ENCODE measurements around the gene LRMDA. TPM values are rescaled to one million over a fixed set of nuclear protein-coding genes. Genes with fewer than 3 reads are reported as not detected.
A peak's percentile ranks its signal among the peaks of the same experiment; 100 is the strongest.

Gene LRMDA
- total RNA-seq, 1 donor from 2014 or later: 5.2 TPM

GRCh38 chr10:76547352-76547972 lies 1116.0 kb downstream of the LRMDA start:
- H3K9me3 ChIP-seq (ENCODE audit: low read depth): no peaks in the 10 kb centered on the region
- DNase-seq (ENCODE audit: low spot score): peak; percentile 89
- peak overlapping the region; percentile 86 for H2AFZ ChIP-seq (replicated peaks)
- H3K36me3 ChIP-seq: no peaks in the 10 kb centered on the region
- Mint-ChIP-seq H3K36me3 (no peaks in the 10 kb centered on the region), H3K27ac (peak overlapping the region; percentile 15), H3K4me1 (peaks cover 49% of the 10 kb centered on the region), H3K9me3 (no peaks in the 10 kb centered on the region), H3K4me3 (no peak overlapping the region), H3K27me3 (ENCODE audit: insufficient read depth, low read depth) (peaks cover 2% of the 10 kb centered on the region)
- no peaks in the 10 kb centered on the region for H3K79me2 ChIP-seq (ENCODE audit: low read depth)
- no peaks in the 10 kb centered on the region for H4K20me1 ChIP-seq (ENCODE audit: low read depth)
- H3F3A ChIP-seq (ENCODE audit: low read depth): no peaks in the 10 kb centered on the region
- no peak overlapping the region for H3K9ac ChIP-seq
- no peak overlapping the region for H3K27ac ChIP-seq
- H3K4me3 ChIP-seq: no peak overlapping the region
- TF ChIP-seq EZH2phosphoT487 (IDR thresholded peaks at IDR 0.05): no peak
- TF ChIP-seq CTCF (IDR thresholded peaks at IDR 0.05): peak; percentile 85
- no peak overlapping the region for H3K4me2 ChIP-seq
- H3K27me3 ChIP-seq: no peaks in the 10 kb centered on the region
- H3K4me1 ChIP-seq: peaks cover 7% of the 10 kb centered on the region

- H4K20me1 ChIP-seq (ENCODE audit: low read depth): no peaks in the 10 kb centered on the region
- H3K27ac Mint-ChIP-seq: no peak overlapping the region
Observed at GRCh38 chr10:76548716-76549115, 1117.3 kb downstream of the LRMDA start.

GRCh38 chr10:76549171-76549570 lies 1117.7 kb downstream of the LRMDA start:
- no peaks in the 10 kb centered on the region for H3K36me3 ChIP-seq
- Mint-ChIP-seq H3K9me3 (no peaks in the 10 kb centered on the region), H3K4me1 (peaks cover 63% of the 10 kb centered on the region), H3K27me3 (ENCODE audit: insufficient read depth, low read depth) (peaks cover 2% of the 10 kb centered on the region), H3K4me3 (no peak overlapping the region), H3K27ac (no peak overlapping the region), H3K36me3 (no peaks in the 10 kb centered on the region)
- H3K4me3 ChIP-seq: no peak overlapping the region
- H2AFZ ChIP-seq (replicated peaks): no peak overlapping the region
- no peaks in the 10 kb centered on the region for H3K79me2 ChIP-seq (ENCODE audit: low read depth)
- TF ChIP-seq CTCF (IDR thresholded peaks at IDR 0.05) (no peak), EZH2phosphoT487 (IDR thresholded peaks at IDR 0.05) (no peak), EZH2 (IDR thresholded peaks at IDR 0.05) (no peak)
- H3K9ac ChIP-seq: no peak overlapping the region
- no peaks in the 10 kb centered on the region for H3F3A ChIP-seq (ENCODE audit: low read depth)
- no peak for DNase-seq (ENCODE audit: low spot score)
- H3K4me2 ChIP-seq: no peak overlapping the region
- H3K27ac ChIP-seq: no peak overlapping the region
- H3K9me3 ChIP-seq (ENCODE audit: low read depth): no peaks in the 10 kb centered on the region
- H3K27me3 ChIP-seq: no peaks in the 10 kb centered on the region
- peaks cover 7% of the 10 kb centered on the region for H3K4me1 ChIP-seq
- H4K20me1 ChIP-seq (ENCODE audit: low read depth): no peaks in the 10 kb centered on the region

More at GRCh38 chr10:76548716-76549115, 1117.3 kb downstream of the LRMDA start:
- Histone ChIP-seq H3F3A (ENCODE audit: low read depth) (no peaks in the 10 kb centered on the region), H3K9me3 (ENCODE audit: low read depth) (no peaks in the 10 kb centered on the region), H3K4me1 (peaks cover 7% of the 10 kb centered on the region), H3K27me3 (no peaks in the 10 kb centered on the region), H3K4me3 (no peak overlapping the region), H2AFZ (replicated peaks) (no peak overlapping the region), H3K27ac (no peak overlapping the region), H3K9ac (no peak overlapping the region), H3K79me2 (ENCODE audit: low read depth) (no peaks in the 10 kb centered on the region), H3K36me3 (no peaks in the 10 kb centered on the region), H3K4me2 (no peak overlapping the region)
- DNase-seq (ENCODE audit: low spot score): no peak
- H3K27me3 Mint-ChIP-seq (ENCODE audit: insufficient read depth, low read depth): peaks cover 2% of the 10 kb centered on the region
- TF ChIP-seq EZH2 (IDR thresholded peaks at IDR 0.05) (no peak), EZH2phosphoT487 (IDR thresholded peaks at IDR 0.05) (no peak), CTCF (IDR thresholded peaks at IDR 0.05) (no peak)
- no peak overlapping the region for H3K4me3 Mint-ChIP-seq
- H3K4me1 Mint-ChIP-seq: peaks cover 62% of the 10 kb centered on the region
- no peaks in the 10 kb centered on the region for H3K9me3 Mint-ChIP-seq
- no peaks in the 10 kb centered on the region for H3K36me3 Mint-ChIP-seq

Data from neural progenitor cell (in vitro differentiated cells).